ENCODE measurements around the gene HIPK2. TPM values are rescaled to one million over a fixed set of nuclear protein-coding genes. Genes with fewer than 3 reads are reported as not detected.
"Not testable (repeated sequence)": the region's sequence is repeated elsewhere in the genome, so short reads cannot be mapped to it uniquely, and the experiment has no call there.

The HIPK2 gene
- total RNA-seq, 1 donor from 2014 or later: 29.4 TPM

GRCh38 chr7:139635526-139636302 is 142.1 kb downstream of the HIPK2 start:
- intact Hi-C loops (cut with micrococcal nuclease): loop anchor here (1.0 to 2.0 kb wide), 2 partner anchors 8 to 281 kb away; no protein-coding TSS in a partner anchor

- intact Hi-C loops (cut with micrococcal nuclease): no loop called here
Measured at GRCh38 chr7:139634087-139634486, 143.7 kb downstream of the HIPK2 start.

GRCh38 chr7:139631520-139632031 is 146.2 kb downstream of the HIPK2 start:
- intact Hi-C loops (cut with micrococcal nuclease): no loop called here

GRCh38 chr7:139630643-139631519 is 146.9 kb downstream of the HIPK2 start:
- intact Hi-C loops (cut with micrococcal nuclease): no loop called here

GRCh38 chr7:139629392-139630082 is 148.3 kb downstream of the HIPK2 start:
- intact Hi-C loops (cut with micrococcal nuclease): loop anchor here (10.0 kb wide), 1 partner anchor 535 kb away; no protein-coding TSS in a partner anchor

GRCh38 chr7:139627831-139628230 is 150.0 kb downstream of the HIPK2 start:
- intact Hi-C loops (cut with micrococcal nuclease): loop anchor here (1.0 to 10.0 kb wide), 2 partner anchors 7 to 537 kb away; no protein-coding TSS in a partner anchor

GRCh38 chr7:139626817-139627216 is 151.0 kb downstream of the HIPK2 start:
- intact Hi-C loops (cut with micrococcal nuclease): loop anchor here (1.0 to 10.0 kb wide), 2 partner anchors 8 to 538 kb away; no protein-coding TSS in a partner anchor

- intact Hi-C loops (cut with micrococcal nuclease): loop anchor here (10.0 kb wide), 1 partner anchor 541 kb away; no protein-coding TSS in a partner anchor
Measured at GRCh38 chr7:139623518-139623917, 154.3 kb downstream of the HIPK2 start.

GRCh38 chr7:139620676-139621344 is 157.0 kb downstream of the HIPK2 start:
- intact Hi-C loops (cut with micrococcal nuclease): loop anchor here (1.0 to 10.0 kb wide), 4 partner anchors 19 to 544 kb away; no protein-coding TSS in a partner anchor

GRCh38 chr7:139619367-139619657 is 158.5 kb downstream of the HIPK2 start:
- intact Hi-C loops (cut with micrococcal nuclease): loop anchor here (1.0 kb wide), 2 partner anchors 383 to 685 kb away; no protein-coding TSS in a partner anchor

- intact Hi-C loops (cut with micrococcal nuclease): loop anchor here (1.0 kb wide), 2 partner anchors 384 to 686 kb away; no protein-coding TSS in a partner anchor
Measured at GRCh38 chr7:139618482-139619366, 159.1 kb downstream of the HIPK2 start.

- intact Hi-C loops (cut with micrococcal nuclease): no loop called here
Measured at GRCh38 chr7:139617074-139617473, 160.7 kb downstream of the HIPK2 start.

GRCh38 chr7:139614886-139615285 is 162.9 kb downstream of the HIPK2 start:
- intact Hi-C loops (cut with micrococcal nuclease): no loop called here

- intact Hi-C loops (cut with micrococcal nuclease): no loop called here
Measured at GRCh38 chr7:139613971-139614411, 163.8 kb downstream of the HIPK2 start.

- intact Hi-C loops (cut with micrococcal nuclease): not testable (repeated sequence)
Measured at GRCh38 chr7:139611556-139611955, 166.2 kb downstream of the HIPK2 start.

- intact Hi-C loops (cut with micrococcal nuclease): no loop called here
Measured at GRCh38 chr7:139610595-139610994, 167.2 kb downstream of the HIPK2 start.

- intact Hi-C loops (cut with micrococcal nuclease): no loop called here
Measured at GRCh38 chr7:139603896-139604295, 173.9 kb downstream of the HIPK2 start.

- intact Hi-C loops (cut with micrococcal nuclease): no loop called here
Measured at GRCh38 chr7:139603282-139603681, 174.5 kb downstream of the HIPK2 start.

GRCh38 chr7:139602143-139602722 is 175.6 kb downstream of the HIPK2 start:
- intact Hi-C loops (cut with micrococcal nuclease): loop anchor here (1.0 kb wide), 6 partner anchors 18 to 724 kb away; no protein-coding TSS in a partner anchor
